ENCODE results near the gene TDRD1. TPM values are rescaled to one million over a fixed set of nuclear protein-coding genes. Genes with fewer than 3 reads are reported as not detected.

Gene TDRD1
- total and polyA plus RNA-seq, 2 donors (not counting 3 experiments of a cell fraction or from before 2014, with no cell fraction given), result not detected

DNA sequence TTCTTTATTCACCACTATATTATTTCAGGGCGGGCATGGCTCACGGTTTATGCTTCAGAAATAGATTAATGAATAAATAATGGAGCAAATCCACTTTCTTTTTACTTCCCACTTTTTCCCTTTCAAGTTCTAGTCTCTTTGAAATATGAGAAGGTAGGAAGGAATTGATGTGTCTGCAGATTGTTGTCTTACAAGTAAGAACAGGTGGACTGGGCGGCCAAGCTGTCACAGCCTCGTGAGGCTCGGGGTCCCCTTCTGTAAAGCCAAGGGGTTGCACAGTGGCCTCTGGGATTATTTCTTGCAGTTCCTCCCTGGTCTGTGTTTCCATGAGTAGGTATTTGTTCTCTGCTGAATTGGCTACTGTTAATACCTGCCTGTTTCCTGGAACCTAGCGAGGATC is 71.1 kb downstream of the TDRD1 start:
- ChIA-PET CTCF (no interaction called here), POLR2A (no interaction called here)
- TF ChIP-seq JUN (IDR thresholded peaks at IDR 0.05; ENCODE audit: borderline replicate concordance, insufficient read depth, insufficient read length, low read depth) (no peak), EZH2 (IDR thresholded peaks at IDR 0.05; ENCODE audit: borderline replicate concordance, low read depth, low read length, severe bottlenecking) (no peak), MYC (IDR thresholded peaks at IDR 0.05; ENCODE audit: low read depth, low read length) (no peak), GATA2 (IDR thresholded peaks at IDR 0.05; ENCODE audit: insufficient read depth, insufficient read length, low read depth, low read length) (no peak), POLR2A (IDR thresholded peaks at IDR 0.05; ENCODE audit: low read depth, low read length) (no peak), FOS (IDR thresholded peaks at IDR 0.05; ENCODE audit: borderline replicate concordance, insufficient read depth, low read length) (no peak), POLR2AphosphoS5 (IDR thresholded peaks at IDR 0.05; ENCODE audit: insufficient read depth, low read depth, low read length) (no peak)
- TF ChIP-seq, protein P1, sequence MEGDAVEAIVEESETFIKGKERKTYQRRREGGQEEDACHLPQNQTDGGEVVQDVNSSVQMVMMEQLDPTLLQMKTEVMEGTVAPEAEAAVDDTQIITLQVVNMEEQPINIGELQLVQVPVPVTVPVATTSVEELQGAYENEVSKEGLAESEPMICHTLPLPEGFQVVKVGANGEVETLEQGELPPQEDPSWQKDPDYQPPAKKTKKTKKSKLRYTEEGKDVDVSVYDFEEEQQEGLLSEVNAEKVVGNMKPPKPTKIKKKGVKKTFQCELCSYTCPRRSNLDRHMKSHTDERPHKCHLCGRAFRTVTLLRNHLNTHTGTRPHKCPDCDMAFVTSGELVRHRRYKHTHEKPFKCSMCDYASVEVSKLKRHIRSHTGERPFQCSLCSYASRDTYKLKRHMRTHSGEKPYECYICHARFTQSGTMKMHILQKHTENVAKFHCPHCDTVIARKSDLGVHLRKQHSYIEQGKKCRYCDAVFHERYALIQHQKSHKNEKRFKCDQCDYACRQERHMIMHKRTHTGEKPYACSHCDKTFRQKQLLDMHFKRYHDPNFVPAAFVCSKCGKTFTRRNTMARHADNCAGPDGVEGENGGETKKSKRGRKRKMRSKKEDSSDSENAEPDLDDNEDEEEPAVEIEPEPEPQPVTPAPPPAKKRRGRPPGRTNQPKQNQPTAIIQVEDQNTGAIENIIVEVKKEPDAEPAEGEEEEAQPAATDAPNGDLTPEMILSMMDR (IDR thresholded peaks at IDR 0.05; ENCODE audit: extremely low read depth in 1 of 2, insufficient read depth in 1 of 2, low read depth in 1 of 2, low read length in 2 of 2), result no peak
- TF ChIP-seq, protein P2, sequence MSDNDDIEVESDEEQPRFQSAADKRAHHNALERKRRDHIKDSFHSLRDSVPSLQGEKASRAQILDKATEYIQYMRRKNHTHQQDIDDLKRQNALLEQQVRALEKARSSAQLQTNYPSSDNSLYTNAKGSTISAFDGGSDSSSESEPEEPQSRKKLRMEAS (IDR thresholded peaks at IDR 0.05; ENCODE audit: insufficient read depth, insufficient read length), result no peak

More for the DNA sequence above, 71.1 kb downstream of the TDRD1 start:
- DNase-seq (ENCODE audit: low read depth, low spot score) (no peak), FAIRE-seq (no peak)
- Histone ChIP-seq H3K36me3 (ENCODE audit: control insufficient read depth in 2 of 2, extremely low read depth in 1 of 2, insufficient read depth in 2 of 2, low read length in 2 of 2) (no peaks in the 10 kb centered on the region), H3K9me1 (replicated peaks; ENCODE audit: control insufficient read depth, extremely low read depth, insufficient read depth, low read length) (no peaks in the 10 kb centered on the region), H2AFZ (ENCODE audit: low read depth, low read length) (no peak overlapping the region), H3K9ac (replicated peaks; ENCODE audit: extremely low read depth, insufficient read depth, low read length) (no peak overlapping the region), H3K27ac (ENCODE audit: insufficient read depth, low read depth, low read length) (no peak overlapping the region), H3K9me3 (replicated peaks; ENCODE audit: control insufficient read depth, insufficient read depth, low read length) (no peaks in the 10 kb centered on the region), H4K20me1 (replicated peaks; ENCODE audit: control insufficient read depth, extremely low read depth, insufficient read depth, low read length) (no peaks in the 10 kb centered on the region), H3K79me2 (ENCODE audit: control insufficient read depth, insufficient read depth, low read length) (no peaks in the 10 kb centered on the region), H3K4me3 (replicated peaks in 1 of 3; ENCODE audit: insufficient read depth in 1 of 3, low read depth in 1 of 3, low read length in 3 of 3) (no peak overlapping the region), H3K4me2 (ENCODE audit: insufficient read depth, low read length) (no peak overlapping the region), H3K27me3 (ENCODE audit: control insufficient read depth in 2 of 2, insufficient read depth in 2 of 2, low read length in 2 of 2) (no peaks in the 10 kb centered on the region), H3K4me1 (ENCODE audit: control insufficient read depth, extremely low read depth, insufficient read depth, low read length) (no peaks in the 10 kb centered on the region)
- intact Hi-C loops (cut with micrococcal nuclease) (no loop called here), dilution Hi-C loops (cut with MboI; ENCODE audit: extremely low pct_ligation_motif_present, low sequenced_read_pairs) (no loop called here)
- no TSS peak for BruUV-seq (replicated peaks)
